Endodermal cell (in vitro differentiated cells): ENCODE measurements around the gene CCDC177. TPM values are rescaled to one million over a fixed set of nuclear protein-coding genes. Genes with fewer than 3 reads are reported as not detected.

Experiments used
- DNase-seq: peaks from one replicate; pipeline ENCODE4 v3.0.0-alpha.2; 2017
- H3K27ac ChIP-seq: 2 replicates; pipeline ENCODE4 v1.5.1; 2013; ENCODE audit warnings: mild to moderate bottlenecking, low read depth, low read length, moderate library complexity
- H3K27me3 ChIP-seq: 2 replicates; pipeline ENCODE4 v1.6.1; 2013; ENCODE audit warnings: mild to moderate bottlenecking, low read length, moderate library complexity; ENCODE audit not compliant: insufficient read depth, control insufficient read depth, poor library complexity, severe bottlenecking
- H3K36me3 ChIP-seq: 2 replicates; pipeline ENCODE4 v1.7.0; 2013; ENCODE audit warnings: mild to moderate bottlenecking, low read length, moderate library complexity; ENCODE audit not compliant: control insufficient read depth, insufficient read depth
- H3K4me1 ChIP-seq: one replicate; pipeline ENCODE4 v1.7.0; 2013; ENCODE audit warnings: low read length; ENCODE audit not compliant: control insufficient read depth, insufficient read depth
- H3K4me3 ChIP-seq: 2 replicates; pipeline ENCODE4 v1.5.1; 2013; ENCODE audit warnings: mild to moderate bottlenecking, low read length, moderate library complexity
- H3K9ac ChIP-seq: 2 replicates; pipeline ENCODE4 v1.6.1; 2013; ENCODE audit warnings: mild to moderate bottlenecking, low read length, moderate library complexity; ENCODE audit not compliant: poor library complexity, severe bottlenecking; ENCODE audit errors: extremely low read depth
- H3K9me3 ChIP-seq: 2 replicates; pipeline ENCODE4 v1.6.1; 2013; ENCODE audit warnings: mild to moderate bottlenecking, low read length, moderate library complexity; ENCODE audit not compliant: control insufficient read depth
- H3K27ac Mint-ChIP-seq: 2 replicates; pipeline ENCODE4 v1.8.0; 2020; ENCODE audit warnings: mixed read lengths
- H3K27me3 Mint-ChIP-seq: 2 replicates; pipeline ENCODE4 v1.8.0; 2021; ENCODE audit warnings: mild to moderate bottlenecking, mixed read lengths; ENCODE audit not compliant: insufficient read depth
- H3K36me3 Mint-ChIP-seq: 2 replicates; pipeline ENCODE4 v1.8.0; 2020; ENCODE audit warnings: low read depth, mixed read lengths
- H3K4me1 Mint-ChIP-seq: 2 replicates; pipeline ENCODE4 v1.8.0; 2020; ENCODE audit warnings: mixed read lengths
- H3K4me3 Mint-ChIP-seq: 2 replicates; pipeline ENCODE4 v1.8.0; 2020; ENCODE audit warnings: mild to moderate bottlenecking, moderate library complexity, mixed read lengths
- H3K9me3 Mint-ChIP-seq: 2 replicates; pipeline ENCODE4 v1.8.0; 2020; ENCODE audit warnings: mild to moderate bottlenecking, mixed read lengths
- CTCF ChIP-seq: fragments of 200-600 bp; sonication (generic); conservative IDR thresholded peaks from 2 replicates; pipeline ENCODE4 v1.5.0; 2021; ENCODE audit warnings: antibody characterized with exemption, mild to moderate bottlenecking
- WGBS, 2 experiments: methylation state at CpG; one replicate each; pipeline versions ENCODE4 v1.1.5 to v1.1.7; 2013; ENCODE audit warnings: missing lambda C conversion rate in 2 of 2, mixed read lengths in 1 of 2; ENCODE audit not compliant: insufficient coverage in 1 of 2, insufficient read length in 1 of 2; 5-methylcytosine and 5-hydroxymethylcytosine counted together
- total RNA-seq, 2 donors: library from RNA; stranded (reverse); fragmentation: NEBNext Ultra II Directional in 1 of 2; extraction: Animal tissue kit (Norgen Biotek cat#: 25700) in 1 of 2; gene quantifications; 2 replicates in 1 of 2; 3 replicates in 1 of 2; pipeline ENCODE4 v1.2.1, GENCODE V29; 2021

CCDC177 gene
- total RNA-seq, 2 donors from 2014 or later, result 4.0 to 5.8 TPM

- TF ChIP-seq CTCF, result no peak
- Mint-ChIP-seq H3K4me3 (no peak overlapping the region), H3K27ac (no peak overlapping the region), H3K4me1 (peaks cover 4% of the 10 kb centered on the region), H3K36me3 (peaks cover 27% of the 10 kb centered on the region), H3K27me3 (peaks cover 49% of the 10 kb centered on the region), H3K9me3 (peaks cover 18% of the 10 kb centered on the region)
- peaks cover 1% of the 10 kb centered on the region for H3K4me1 ChIP-seq
- no peak overlapping the region for H3K27ac ChIP-seq
- peaks cover 24% of the 10 kb centered on the region for H3K36me3 ChIP-seq
- no peak overlapping the region for H3K9ac ChIP-seq
- 87 to 93% methylated on average over 3 to 5 of the region's 5 CpGs for WGBS, 2 experiments
- H3K9me3 ChIP-seq, result no peaks in the 10 kb centered on the region
- peaks cover 22% of the 10 kb centered on the region for H3K27me3 ChIP-seq
- no peak overlapping the region for H3K4me3 ChIP-seq
- no peak for DNase-seq
Measured at GRCh38 chr14:69567563-69567962, 7.1 kb downstream of the CCDC177 start.

- no peak for TF ChIP-seq CTCF
- peaks cover 20% of the 10 kb centered on the region for H3K4me1 ChIP-seq
- Mint-ChIP-seq H3K27ac (peak overlapping the region; percentile 95), H3K9me3 (no peaks in the 10 kb centered on the region), H3K4me3 (no peak overlapping the region), H3K4me1 (peaks cover 29% of the 10 kb centered on the region), H3K36me3 (no peaks in the 10 kb centered on the region), H3K27me3 (peaks cover 3% of the 10 kb centered on the region)
- peak overlapping the region; percentile 76 for H3K9ac ChIP-seq
- DNase-seq, result peak; percentile 80
- no peaks in the 10 kb centered on the region for H3K9me3 ChIP-seq
- H3K4me3 ChIP-seq, result peak overlapping the region; percentile 43
- no peaks in the 10 kb centered on the region for H3K36me3 ChIP-seq
- H3K27ac ChIP-seq, result peak overlapping the region; percentile 61
- H3K27me3 ChIP-seq, result no peaks in the 10 kb centered on the region
Measured at GRCh38 chr14:69561893-69562292, 12.8 kb downstream of the CCDC177 start.

- Histone ChIP-seq H3K36me3 (no peaks in the 10 kb centered on the region), H3K9me3 (no peaks in the 10 kb centered on the region), H3K9ac (peak overlapping the region; percentile 76), H3K27ac (peak overlapping the region; percentile 40), H3K4me3 (no peak overlapping the region), H3K27me3 (no peaks in the 10 kb centered on the region), H3K4me1 (peaks cover 20% of the 10 kb centered on the region)
- Mint-ChIP-seq H3K27me3 (peaks cover 3% of the 10 kb centered on the region), H3K9me3 (no peaks in the 10 kb centered on the region), H3K36me3 (no peaks in the 10 kb centered on the region), H3K27ac (peak overlapping the region; percentile 95), H3K4me3 (no peak overlapping the region), H3K4me1 (peaks cover 29% of the 10 kb centered on the region)
- WGBS, 2 experiments, result 92 to 93% methylated on average over 5 to 7 of the region's 7 CpGs
- no peak for DNase-seq
- no peak for TF ChIP-seq CTCF
Measured at GRCh38 chr14:69560826-69561225, 13.8 kb downstream of the CCDC177 start.
